Endothelial cell (in vitro differentiated cells): ENCODE data around the gene BOD1L1. TPM values are rescaled to one million over a fixed set of nuclear protein-coding genes. Genes with fewer than 3 reads are reported as not detected.

Experiments
- DNase-seq: peaks from one replicate; pipeline ENCODE4 v3.0.0; 2021; ENCODE audit warnings: low spot score
- H3K27ac Mint-ChIP-seq: one replicate; pipeline ENCODE4 v1.8.0; 2021; ENCODE audit warnings: mixed read lengths, inconsistent platforms; ENCODE audit not compliant: unreplicated experiment
- H3K27me3 Mint-ChIP-seq: one replicate; pipeline ENCODE4 v1.8.0; 2021; ENCODE audit warnings: mild to moderate bottlenecking, moderate library complexity, mixed read lengths, inconsistent platforms; ENCODE audit not compliant: unreplicated experiment
- H3K36me3 Mint-ChIP-seq: one replicate; pipeline ENCODE4 v1.8.0; 2021; ENCODE audit warnings: mild to moderate bottlenecking, low read depth, mixed read lengths, inconsistent platforms; ENCODE audit not compliant: unreplicated experiment
- H3K4me1 Mint-ChIP-seq: one replicate; pipeline ENCODE4 v1.8.0; 2021; ENCODE audit warnings: mild to moderate bottlenecking, mixed read lengths, inconsistent platforms; ENCODE audit not compliant: unreplicated experiment
- H3K4me3 Mint-ChIP-seq: one replicate; pipeline ENCODE4 v1.8.0; 2021; ENCODE audit warnings: mild to moderate bottlenecking, mixed read lengths, inconsistent platforms; ENCODE audit not compliant: unreplicated experiment
- H3K9me3 Mint-ChIP-seq: one replicate; pipeline ENCODE4 v1.8.0; 2021; ENCODE audit warnings: mixed read lengths, inconsistent platforms; ENCODE audit not compliant: unreplicated experiment
- CTCF ChIP-seq: fragments of 200-600 bp; sonication (generic); IDR thresholded peaks from one replicate; pipeline ENCODE4 v1.5.0; 2021; ENCODE audit warnings: antibody characterized with exemption; ENCODE audit not compliant: unreplicated experiment
- total RNA-seq: library from RNA; stranded (reverse); fragmentation: NEBNext Ultra II Directional; extraction: Animal tissue kit (Norgen Biotek cat#: 25700); gene quantifications from one replicate; pipeline ENCODE4 v1.2.1, GENCODE V29; 2021; ENCODE audit not compliant: unreplicated experiment

The BOD1L1 gene
- total RNA-seq, 1 donor from 2014 or later, result 49.7 TPM

GRCh38 chr4:13530823-13531624, 96.5 kb downstream of the BOD1L1 start:
- peaks cover 23% of the 10 kb centered on the region for H3K4me1 Mint-ChIP-seq
- no peaks in the 10 kb centered on the region for H3K9me3 Mint-ChIP-seq
- peak overlapping the region; percentile 73 for H3K4me3 Mint-ChIP-seq
- H3K27me3 Mint-ChIP-seq, result peaks cover 5% of the 10 kb centered on the region
- H3K27ac Mint-ChIP-seq, result peak overlapping the region; percentile 82
- DNase-seq, result peak; percentile 34
- no peaks in the 10 kb centered on the region for H3K36me3 Mint-ChIP-seq
- TF ChIP-seq CTCF, result no peak

- DNase-seq, result no peak
- no peaks in the 10 kb centered on the region for H3K9me3 Mint-ChIP-seq
- no peak overlapping the region for H3K4me3 Mint-ChIP-seq
- H3K27me3 Mint-ChIP-seq, result peaks cover 5% of the 10 kb centered on the region
- no peak for TF ChIP-seq CTCF
- peaks cover 30% of the 10 kb centered on the region for H3K4me1 Mint-ChIP-seq
- no peaks in the 10 kb centered on the region for H3K36me3 Mint-ChIP-seq
- H3K27ac Mint-ChIP-seq, result no peak overlapping the region
These were observed 98.2 kb downstream of the BOD1L1 start for GRCh38 chr4:13529128-13529919.

GRCh38 chr4:13528821-13529127, 98.8 kb downstream of the BOD1L1 start:
- peaks cover 26% of the 10 kb centered on the region for H3K4me1 Mint-ChIP-seq

GRCh38 chr4:13527981-13528820, 99.3 kb downstream of the BOD1L1 start:
- Mint-ChIP-seq H3K36me3 (no peaks in the 10 kb centered on the region), H3K9me3 (no peaks in the 10 kb centered on the region), H3K27ac (no peak overlapping the region), H3K27me3 (no peaks in the 10 kb centered on the region), H3K4me3 (no peak overlapping the region), H3K4me1 (peaks cover 26% of the 10 kb centered on the region)
- no peak for TF ChIP-seq CTCF
- DNase-seq, result no peak

More at GRCh38 chr4:13528821-13529127, 98.8 kb downstream of the BOD1L1 start:
- H3K9me3 Mint-ChIP-seq, result no peaks in the 10 kb centered on the region
- no peak for DNase-seq
- no peaks in the 10 kb centered on the region for H3K36me3 Mint-ChIP-seq
- H3K4me3 Mint-ChIP-seq, result no peak overlapping the region
- H3K27ac Mint-ChIP-seq, result no peak overlapping the region
- TF ChIP-seq CTCF, result no peak
- H3K27me3 Mint-ChIP-seq, result no peaks in the 10 kb centered on the region
